ENCODE measurements around the gene ZBTB7B. TPM values are rescaled to one million over a fixed set of nuclear protein-coding genes. Genes with fewer than 3 reads are reported as not detected.

Gene ZBTB7B
- total and polyA plus RNA-seq, 9 of the 15 experiments (the other 6 are each of a cell fraction or from before 2014, with no cell fraction given), result 0.04 to 46.5 (median 15.2) TPM

- TF ChIP-seq GTF3C2 (IDR thresholded peaks at IDR 0.05; ENCODE audit: borderline replicate concordance, extremely low read depth, insufficient read length), result no peak
- TF ChIP-seq TAF9B (IDR thresholded peaks at IDR 0.05; ENCODE audit: partially characterized antibody), result no peak
- TF ChIP-seq ARNT (IDR thresholded peaks at IDR 0.05), result no peak
- peak; percentile 92 for TF ChIP-seq SMAD4 (CRISPR knock-in tag; conservative IDR thresholded peaks at IDR 0.05)
- TF ChIP-seq ZNF717 (CRISPR knock-in tag; IDR thresholded peaks at IDR 0.05), result no peak
- no peak for TF ChIP-seq CEBPG (CRISPR knock-in tag; IDR thresholded peaks at IDR 0.05)
- TF ChIP-seq CEBPG (tag; conservative IDR thresholded peaks at IDR 0.05 in 1 of 2, IDR thresholded peaks at IDR 0.05 in 1 of 2), result no peak
- peak; percentile 96 for TF ChIP-seq PCBP1 (IDR thresholded peaks at IDR 0.05; ENCODE audit: low read depth, low read length, poor library complexity, severe bottlenecking)
- TF ChIP-seq MEF2D (tag; conservative IDR thresholded peaks at IDR 0.05; ENCODE audit: low read depth), result no peak
- TF ChIP-seq KDM4B (IDR thresholded peaks at IDR 0.05; ENCODE audit: borderline replicate concordance in 2 of 2, low read depth in 1 of 2), result 0 out of 4 replicates have a peak, but pooled peaks of 1 of the 2 experiments have one; percentile 53
- TF ChIP-seq ZNF785 (CRISPR knock-in tag; IDR thresholded peaks at IDR 0.05), result no peak
- peak; percentile 79 for TF ChIP-seq KLF16 (IDR thresholded peaks at IDR 0.05)
- TF ChIP-seq KAT7 (CRISPR knock-in tag; IDR thresholded peaks at IDR 0.05; ENCODE audit: borderline replicate concordance), result peak; percentile 97; the same call in 1 of the 2 replicates
- TF ChIP-seq MLX (CRISPR knock-in tag; conservative IDR thresholded peaks at IDR 0.05), result 0 out of 4 replicates have a peak, but pooled peaks of 1 of the 2 experiments have one; percentile 28
- peak; percentile 76; the same call in 1 of the 2 replicates for TF ChIP-seq RNF2 (IDR thresholded peaks at IDR 0.05)
- no peak for TF ChIP-seq SIRT6 (IDR thresholded peaks at IDR 0.05; ENCODE audit: low read depth, low read length)
- TF ChIP-seq ZFP36 (IDR thresholded peaks at IDR 0.05; ENCODE audit: low read depth, low read length, partially characterized antibody), result peak; percentile 4
- TF ChIP-seq MAX (CRISPR knock-in tag; IDR thresholded peaks at IDR 0.05), result peak; percentile 79
- no peak for TF ChIP-seq ZNF449 (CRISPR knock-in tag; IDR thresholded peaks at IDR 0.05)
- no peak for TF ChIP-seq MEF2A (IDR thresholded peaks at IDR 0.05; ENCODE audit: control insufficient read depth, low read depth, low read length)
- no peak for TF ChIP-seq PHB2 (IDR thresholded peaks at IDR 0.05; ENCODE audit: low read depth)
- no peak for TF ChIP-seq ZNF77 (CRISPR knock-in tag; IDR thresholded peaks at IDR 0.05)
- TF ChIP-seq SREBF1 (IDR thresholded peaks at IDR 0.05; ENCODE audit: borderline replicate concordance, low read depth, low read length), result no peak
Observed at GRCh38 chr1:155017041-155017945, 14.7 kb downstream of the ZBTB7B start (continued).

Data from K562 (cell line).